Thyroid gland (tissue), 4 donors: Measurements from ENCODE around the gene BCAS1. TPM values are rescaled to one million over a fixed set of nuclear protein-coding genes. Genes with fewer than 3 reads are reported as not detected.

Source experiments
- DNase-seq, 2 donors: peaks; one replicate each; pipeline ENCODE4 v3.0.0-alpha.2; 2019
- H3K27ac ChIP-seq, 3 donors: fragments of 200-600 bp; sonication (generic); 1 replicate in 2 of 3; 2 replicates in 1 of 3; pipeline ENCODE4 v1.5.1; 2016 to 2019; ENCODE audit warnings: mild to moderate bottlenecking in 1 of 3, moderate library complexity in 1 of 3
- H3K27me3 ChIP-seq: fragments of 200-600 bp; sonication (generic); one replicate; pipeline ENCODE4 v1.5.1; 2019
- H3K36me3 ChIP-seq, 2 donors: fragments of 200-600 bp; sonication (generic); one replicate each; pipeline ENCODE4 v1.5.1; 2016 to 2019
- H3K4me1 ChIP-seq, 2 donors: fragments of 200-600 bp; sonication (generic); one replicate each; pipeline ENCODE4 v1.5.1; 2017 to 2019
- H3K4me3 ChIP-seq, 3 donors: fragments of 200-600 bp; sonication (generic); replicated peaks in 1 of 3; 1 replicate in 2 of 3; 2 replicates in 1 of 3; pipeline ENCODE4 v1.5.1; 2016; ENCODE audit warnings: mild to moderate bottlenecking in 1 of 3
- H3K9me3 ChIP-seq: fragments of 200-600 bp; sonication (generic); one replicate; pipeline ENCODE4 v1.5.1; 2017
- POLR2A ChIP-seq, 2 donors: fragments of 450-650 bp; IDR thresholded peaks; one replicate each; pipeline ENCODE4 v1.6.1; 2017; ENCODE audit warnings: antibody characterized with exemption in 2 of 2, mild to moderate bottlenecking in 2 of 2, moderate library complexity in 1 of 2
- WGBS, 2 donors: methylation state at CpG; one replicate each; pipeline ENCODE4 v1.1.5; 2017; 5-methylcytosine and 5-hydroxymethylcytosine counted together
- intact Hi-C: fragments of 100-400 bp; cut with DNase I; formaldehyde crosslinking; loops from one replicate; pipeline ENCODE4 v1.15.1; 2023
- total RNA-seq, 4 donors: library from RNA; depleted of rRNA; stranded (reverse); fragments of >200 nt; gene quantifications; one replicate each; pipeline ENCODE4 v1.2.3, GENCODE V29; 2016
- TF ChIP-seq, protein P1 (sequence below), 6 experiments: fragments of 200-600 bp in 3 of 6; fragments of 450-650 bp in 3 of 6; sonication (generic) in 3 of 6; IDR thresholded peaks; one replicate each; pipeline ENCODE4 v1.5.1; 2016 to 2019; ENCODE audit warnings: antibody characterized with exemption in 6 of 6, mild to moderate bottlenecking in 2 of 6, inconsistent platforms in 1 of 6, moderate library complexity in 1 of 6

The BCAS1 gene
- total RNA-seq, 4 donors from 2014 or later = 0.11 TPM; not detected in 3

- H3K4me1 ChIP-seq = no peaks in the 10 kb centered on the region
- H3K4me3 ChIP-seq = no peak overlapping the region
- H3K9me3 ChIP-seq = no peaks in the 10 kb centered on the region
- no peaks in the 10 kb centered on the region for H3K36me3 ChIP-seq
- intact Hi-C loops = no loop called here
- H3K27me3 ChIP-seq = no peaks in the 10 kb centered on the region
- H3K27ac ChIP-seq = no peak overlapping the region
- WGBS, 2 donors = 90 to 92% methylated on average over 5 of the region's 5 CpGs
- DNase-seq = no peak
- no peak for TF ChIP-seq POLR2A (IDR thresholded peaks at IDR 0.05)
- TF ChIP-seq, protein P1, sequence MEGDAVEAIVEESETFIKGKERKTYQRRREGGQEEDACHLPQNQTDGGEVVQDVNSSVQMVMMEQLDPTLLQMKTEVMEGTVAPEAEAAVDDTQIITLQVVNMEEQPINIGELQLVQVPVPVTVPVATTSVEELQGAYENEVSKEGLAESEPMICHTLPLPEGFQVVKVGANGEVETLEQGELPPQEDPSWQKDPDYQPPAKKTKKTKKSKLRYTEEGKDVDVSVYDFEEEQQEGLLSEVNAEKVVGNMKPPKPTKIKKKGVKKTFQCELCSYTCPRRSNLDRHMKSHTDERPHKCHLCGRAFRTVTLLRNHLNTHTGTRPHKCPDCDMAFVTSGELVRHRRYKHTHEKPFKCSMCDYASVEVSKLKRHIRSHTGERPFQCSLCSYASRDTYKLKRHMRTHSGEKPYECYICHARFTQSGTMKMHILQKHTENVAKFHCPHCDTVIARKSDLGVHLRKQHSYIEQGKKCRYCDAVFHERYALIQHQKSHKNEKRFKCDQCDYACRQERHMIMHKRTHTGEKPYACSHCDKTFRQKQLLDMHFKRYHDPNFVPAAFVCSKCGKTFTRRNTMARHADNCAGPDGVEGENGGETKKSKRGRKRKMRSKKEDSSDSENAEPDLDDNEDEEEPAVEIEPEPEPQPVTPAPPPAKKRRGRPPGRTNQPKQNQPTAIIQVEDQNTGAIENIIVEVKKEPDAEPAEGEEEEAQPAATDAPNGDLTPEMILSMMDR (IDR thresholded peaks at IDR 0.05) = no peak
These were observed 89.3 kb downstream of the BCAS1 start for GRCh38 chr20:53981130-53981529.

GRCh38 chr20:53980031-53980465 lies 90.3 kb downstream of the BCAS1 start:
- no peaks in the 10 kb centered on the region for H3K27me3 ChIP-seq
- H3K4me3 ChIP-seq = no peak overlapping the region
- 67 to 69% methylated on average over 4 of the region's 4 CpGs for WGBS, 2 donors
- DNase-seq = no peak
- no peaks in the 10 kb centered on the region for H3K4me1 ChIP-seq
- intact Hi-C loops = no loop called here
- no peak overlapping the region for H3K27ac ChIP-seq
- no peaks in the 10 kb centered on the region for H3K36me3 ChIP-seq
- TF ChIP-seq, protein P1 (IDR thresholded peaks at IDR 0.05) = no peak
- TF ChIP-seq POLR2A (IDR thresholded peaks at IDR 0.05) = no peak
- H3K9me3 ChIP-seq = no peaks in the 10 kb centered on the region

DNA sequence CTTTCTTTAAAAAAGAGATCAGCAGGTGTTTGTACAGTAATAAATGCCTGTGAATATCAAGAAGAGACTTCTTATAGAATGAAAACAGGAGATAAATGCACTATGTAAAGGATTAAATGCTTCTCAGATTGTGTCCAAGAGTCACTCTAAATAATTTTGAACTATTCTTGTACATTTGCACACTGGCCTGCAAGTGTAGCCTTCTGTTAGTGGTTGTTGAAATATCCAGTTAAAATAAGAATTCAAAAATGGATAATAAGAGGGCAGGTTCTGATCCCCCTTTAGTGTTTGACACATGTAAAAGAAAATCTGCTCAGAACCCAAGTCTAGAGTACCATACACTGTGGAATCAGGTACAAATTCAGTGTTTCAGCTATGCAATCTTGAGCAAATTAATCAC lies 91.9 kb downstream of the BCAS1 start:
- Histone ChIP-seq H3K9me3 (no peaks in the 10 kb centered on the region), H3K27ac (no peak overlapping the region), H3K36me3 (no peaks in the 10 kb centered on the region), H3K27me3 (no peaks in the 10 kb centered on the region), H3K4me3 (no peak overlapping the region), H3K4me1 (no peaks in the 10 kb centered on the region)
- intact Hi-C loops = no loop called here
- DNase-seq = no peak
- TF ChIP-seq POLR2A (IDR thresholded peaks at IDR 0.05) = no peak
- TF ChIP-seq, protein P1 (IDR thresholded peaks at IDR 0.05) = no peak

GRCh38 chr20:53977391-53977790 lies 93.0 kb downstream of the BCAS1 start:
- intact Hi-C loops = no loop called here
- no peak for TF ChIP-seq POLR2A (IDR thresholded peaks at IDR 0.05)
- TF ChIP-seq, protein P1 (IDR thresholded peaks at IDR 0.05) = no peak

GRCh38 chr20:53975761-53976160 lies 94.6 kb downstream of the BCAS1 start:
- Histone ChIP-seq H3K36me3 (no peaks in the 10 kb centered on the region), H3K4me1 (no peaks in the 10 kb centered on the region), H3K27me3 (no peaks in the 10 kb centered on the region), H3K9me3 (no peaks in the 10 kb centered on the region), H3K27ac (no peak overlapping the region), H3K4me3 (no peak overlapping the region)
- TF ChIP-seq, protein P1 (IDR thresholded peaks at IDR 0.05) = no peak
- no peak for TF ChIP-seq POLR2A (IDR thresholded peaks at IDR 0.05)
- 83 to 92% methylated on average over 5 of the region's 5 CpGs for WGBS, 2 donors
- no peak for DNase-seq
- intact Hi-C loops = no loop called here

More at GRCh38 chr20:53977391-53977790, 93.0 kb downstream of the BCAS1 start:
- Histone ChIP-seq H3K27ac (no peak overlapping the region), H3K9me3 (no peaks in the 10 kb centered on the region), H3K27me3 (no peaks in the 10 kb centered on the region), H3K4me3 (no peak overlapping the region), H3K4me1 (no peaks in the 10 kb centered on the region), H3K36me3 (no peaks in the 10 kb centered on the region)
- DNase-seq = no peak
- 92 to 93% methylated on average over 1 of the region's 1 CpG for WGBS, 2 donors
